C1 segment of cervical spinal cord (tissue), 14 donors: ENCODE data around the gene RPS26.
"Not testable (repeated sequence)": the region's sequence is repeated elsewhere in the genome, so short reads cannot be mapped to it uniquely, and the experiment has no call there.

ENCODE experiments used
- DNase-seq, 14 donors: peaks; one replicate each; lab custom pipeline; 2025; lab: John Stamatoyannopoulos, UW

RPS26 gene

GRCh38 chr12:56021889-56022497, 19.7 kb upstream of the RPS26 start:
- DNase-seq: peak in 1 of 14 donors; percentile 30

GRCh38 chr12:56028511-56029165, 13.1 kb upstream of the RPS26 start:
- no peak for DNase-seq

GRCh38 chr12:56029166-56029519, 12.6 kb upstream of the RPS26 start:
- no peak for DNase-seq

- DNase-seq: peak in 1 of 14 donors; percentile 5
Measured at GRCh38 chr12:56029666-56030293, 11.9 kb upstream of the RPS26 start.

GRCh38 chr12:56031987-56032386, 9.7 kb upstream of the RPS26 start:
- DNase-seq: no peak

- no peak for DNase-seq
Measured at GRCh38 chr12:56034586-56035332, 7.0 kb upstream of the RPS26 start.

- DNase-seq: no peak
Measured at GRCh38 chr12:56037161-56037560, 4.6 kb upstream of the RPS26 start.

GRCh38 chr12:56038022-56038655, 3.6 kb upstream of the RPS26 start:
- DNase-seq: no peak

GRCh38 chr12:56040151-56040550, 1.6 kb upstream of the RPS26 start:
- no peak for DNase-seq

- no peak for DNase-seq
Measured at GRCh38 chr12:56040963-56041551, 661 bp upstream of the RPS26 start.

GRCh38 chr12:56042430-56042813, 704 bp downstream of the RPS26 start:
- DNase-seq: not testable (repeated sequence)

GRCh38 chr12:56042843-56043242, 1.1 kb downstream of the RPS26 start:
- no peak for DNase-seq

- DNase-seq: no peak
Measured at GRCh38 chr12:56046027-56046780, 4.5 kb downstream of the RPS26 start.

- DNase-seq: no peak
Measured at GRCh38 chr12:56053407-56053893, 11.7 kb downstream of the RPS26 start.

GRCh38 chr12:56059964-56060363, 18.2 kb downstream of the RPS26 start:
- DNase-seq: not testable (repeated sequence)

- DNase-seq: no peak
Measured at GRCh38 chr12:56061982-56062381, 20.3 kb downstream of the RPS26 start.

- no peak for DNase-seq
Measured at GRCh38 chr12:56062996-56063395, 21.3 kb downstream of the RPS26 start.

GRCh38 chr12:56071648-56072047, 29.9 kb downstream of the RPS26 start:
- DNase-seq: no peak

GRCh38 chr12:56074396-56074795, 32.7 kb downstream of the RPS26 start:
- no peak for DNase-seq

- DNase-seq: not testable (repeated sequence)
Measured at GRCh38 chr12:56077966-56078365, 36.2 kb downstream of the RPS26 start.

GRCh38 chr12:56078427-56078826, 36.7 kb downstream of the RPS26 start:
- no peak for DNase-seq
